GM12892 (cell line): Measurements from ENCODE around the gene STARD5.

Experiments
- DNase-seq: peaks from one replicate; pipeline ENCODE4 v3.0.0; 2011; ENCODE audit not compliant: insufficient read length
- FAIRE-seq: peaks from 2 replicates; lab custom pipeline; 2011; peaks lifted over from hg19 to GRCh38; lab: Jason Lieb, UNC
- POLR2A ChIP-seq: IDR thresholded peaks from 2 replicates; pipeline ENCODE4 v1.6.1; 2011; ENCODE audit warnings: low read depth, low read length, control low read depth
- POLR2AphosphoS5 ChIP-seq: IDR thresholded peaks from 2 replicates; pipeline ENCODE4 v1.6.1; 2011; ENCODE audit warnings: low read depth, low read length, control low read depth
- TAF1 ChIP-seq: IDR thresholded peaks from 2 replicates; pipeline ENCODE4 v1.6.1; 2011; ENCODE audit warnings: low read depth, mild to moderate bottlenecking, control low read depth, low read length, borderline replicate concordance

The STARD5 gene

GRCh38 chr15:81303244-81304225 is 20.4 kb downstream of the STARD5 start:
- no peak for DNase-seq
- TF ChIP-seq TAF1 (no peak), POLR2AphosphoS5 (0 out of 2 replicates have a peak, but pooled peaks have one; percentile 13), POLR2A (no peak)
- peak; percentile 73 for FAIRE-seq

GRCh38 chr15:81302701-81303109 is 21.2 kb downstream of the STARD5 start:
- no peak for TF ChIP-seq POLR2AphosphoS5
- TF ChIP-seq POLR2A: no peak
- TF ChIP-seq TAF1: no peak
- DNase-seq (no peak), FAIRE-seq (peak; percentile 92)

DNA sequence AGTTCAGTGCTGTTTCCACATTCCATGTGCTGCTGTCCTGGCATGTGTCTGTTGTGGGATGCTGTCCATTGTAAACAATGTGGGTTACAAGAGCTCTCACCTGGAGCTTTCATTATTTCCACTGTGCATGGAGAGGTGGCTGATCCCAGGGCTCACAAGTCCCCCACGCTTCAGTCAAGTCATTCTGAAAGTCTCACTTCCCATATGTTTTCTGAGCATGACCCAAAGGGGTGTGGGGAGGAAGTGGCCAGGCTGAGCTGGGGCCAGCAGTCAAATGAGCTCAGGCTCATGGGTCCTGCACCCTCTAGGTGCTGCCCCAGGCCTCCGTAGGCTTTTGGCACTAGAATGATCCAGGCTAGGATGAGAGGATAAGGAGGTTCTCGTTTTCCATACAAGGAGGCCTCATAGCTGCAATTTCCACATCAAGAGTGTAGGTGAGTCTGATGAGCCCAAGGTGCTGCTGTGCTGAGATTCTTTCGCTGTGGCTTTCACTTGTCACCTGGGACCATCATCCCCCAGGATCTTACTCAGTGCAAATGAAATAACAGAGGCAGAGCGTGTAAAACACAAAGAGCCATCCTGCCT is 22.0 kb downstream of the STARD5 start:
- FAIRE-seq (peak; percentile 98), DNase-seq (peak; percentile 51)
- TF ChIP-seq POLR2A (no peak; the same call in 1 of the 2 replicates), POLR2AphosphoS5 (peak; percentile 59)

GRCh38 chr15:81301385-81301784 is 22.6 kb downstream of the STARD5 start:
- no peak for DNase-seq
- no peak for FAIRE-seq
- TF ChIP-seq POLR2AphosphoS5 (no peak), POLR2A (no peak), TAF1 (no peak)

DNA sequence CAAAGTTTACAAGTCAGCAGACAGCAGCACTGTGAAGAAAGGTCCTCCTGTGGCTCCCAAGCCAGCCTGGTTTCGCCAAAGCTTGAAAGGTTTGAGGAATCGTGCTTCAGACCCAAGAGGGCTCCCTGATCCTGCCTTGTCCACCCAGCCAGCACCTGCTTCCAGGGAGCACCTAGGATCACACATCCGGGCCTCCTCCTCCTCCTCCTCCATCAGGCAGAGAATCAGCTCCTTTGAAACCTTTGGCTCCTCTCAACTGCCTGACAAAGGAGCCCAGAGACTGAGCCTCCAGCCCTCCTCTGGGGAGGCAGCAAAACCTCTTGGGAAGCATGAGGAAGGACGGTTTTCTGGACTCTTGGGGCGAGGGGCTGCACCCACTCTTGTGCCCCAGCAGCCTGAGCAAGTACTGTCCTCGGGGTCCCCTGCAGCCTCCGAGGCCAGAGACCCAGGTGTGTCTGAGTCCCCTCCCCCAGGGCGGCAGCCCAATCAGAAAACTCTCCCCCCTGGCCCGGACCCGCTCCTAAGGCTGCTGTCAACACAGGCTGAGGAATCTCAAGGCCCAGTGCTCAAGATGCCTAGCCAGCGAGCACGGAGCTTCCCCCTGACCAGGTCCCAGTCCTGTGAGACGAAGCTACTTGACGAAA is 24.2 kb downstream of the STARD5 start:
- TF ChIP-seq TAF1: no peak
- no peak for TF ChIP-seq POLR2AphosphoS5
- no peak for TF ChIP-seq POLR2A
- FAIRE-seq: no peak
- DNase-seq: no peak

DNA sequence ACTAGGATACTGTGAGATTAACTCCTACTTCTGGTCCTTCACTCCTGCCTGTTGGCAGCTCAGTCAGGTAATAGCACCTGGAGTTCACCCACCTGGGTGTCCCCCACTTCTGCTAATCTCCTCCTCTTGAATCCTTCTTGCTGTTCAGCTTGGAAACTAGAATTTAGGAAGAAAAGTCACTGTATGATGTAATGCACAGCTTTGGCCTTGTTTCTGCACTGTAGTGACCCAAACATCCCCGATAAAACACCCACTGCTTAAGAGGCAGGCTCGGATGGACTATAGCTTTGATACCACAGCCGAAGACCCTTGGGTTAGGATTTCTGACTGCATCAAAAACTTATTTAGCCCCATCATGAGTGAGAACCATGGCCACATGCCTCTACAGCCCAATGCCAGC is 24.8 kb downstream of the STARD5 start:
- DNase-seq (no peak), FAIRE-seq (no peak)
- no peak for TF ChIP-seq TAF1
- no peak for TF ChIP-seq POLR2A
- TF ChIP-seq POLR2AphosphoS5: no peak

GRCh38 chr15:81298611-81299010 is 25.3 kb downstream of the STARD5 start:
- TF ChIP-seq POLR2A (0 out of 2 replicates have a peak, but pooled peaks have one; percentile 24), POLR2AphosphoS5 (no peak)

DNA sequence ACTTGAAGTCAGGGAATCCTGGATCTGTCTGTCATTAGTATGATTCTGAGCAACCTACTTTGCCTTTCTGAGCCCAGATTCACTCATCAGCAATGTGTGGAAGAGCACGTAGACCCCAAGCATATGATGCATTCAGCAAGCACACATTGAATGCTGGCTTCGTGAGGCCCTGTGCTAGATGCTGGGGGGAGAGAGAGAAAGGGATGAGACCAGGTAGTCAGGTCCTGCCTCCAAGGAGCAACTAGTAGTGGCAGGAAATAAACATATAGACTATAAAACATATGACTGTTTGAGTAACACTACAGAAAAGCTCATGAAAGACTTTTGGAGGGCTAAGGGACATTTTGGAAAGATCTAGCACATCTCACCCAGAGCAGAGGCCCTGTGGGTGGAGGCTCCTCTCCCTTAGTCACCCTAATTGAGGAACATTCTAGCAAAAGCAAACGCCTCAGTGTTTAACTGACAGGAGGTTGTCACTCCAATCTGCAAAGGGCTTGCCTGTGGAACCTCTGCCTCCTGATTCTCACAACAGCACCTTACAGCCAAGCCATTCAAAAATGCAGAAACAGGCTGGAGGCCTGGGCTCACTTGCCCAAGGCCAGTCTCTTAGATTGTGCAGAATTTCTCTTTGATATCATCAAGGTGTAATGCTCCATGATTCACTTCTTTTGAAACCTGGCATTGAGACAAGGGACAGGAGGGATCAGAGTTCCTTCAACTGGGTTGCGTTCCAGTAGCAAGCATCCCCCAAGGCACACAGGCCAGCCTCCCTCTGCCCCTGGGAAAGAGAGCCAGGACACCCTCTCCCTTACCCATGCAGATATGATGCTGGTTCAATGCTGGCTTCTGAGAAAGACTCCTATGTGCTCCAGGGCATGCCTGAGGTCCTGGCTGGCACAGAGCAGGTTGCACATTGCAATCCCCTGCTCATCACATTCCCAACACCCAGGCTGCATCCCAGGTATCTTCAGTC is 26.1 kb downstream of the STARD5 start:
- DNase-seq (no peak), FAIRE-seq (peak; percentile 68)
- peak; percentile 33 for TF ChIP-seq POLR2A
- TF ChIP-seq POLR2AphosphoS5: no peak

More at GRCh38 chr15:81298611-81299010, 25.3 kb downstream of the STARD5 start:
- FAIRE-seq (peak; percentile 54), DNase-seq (no peak)

DNA sequence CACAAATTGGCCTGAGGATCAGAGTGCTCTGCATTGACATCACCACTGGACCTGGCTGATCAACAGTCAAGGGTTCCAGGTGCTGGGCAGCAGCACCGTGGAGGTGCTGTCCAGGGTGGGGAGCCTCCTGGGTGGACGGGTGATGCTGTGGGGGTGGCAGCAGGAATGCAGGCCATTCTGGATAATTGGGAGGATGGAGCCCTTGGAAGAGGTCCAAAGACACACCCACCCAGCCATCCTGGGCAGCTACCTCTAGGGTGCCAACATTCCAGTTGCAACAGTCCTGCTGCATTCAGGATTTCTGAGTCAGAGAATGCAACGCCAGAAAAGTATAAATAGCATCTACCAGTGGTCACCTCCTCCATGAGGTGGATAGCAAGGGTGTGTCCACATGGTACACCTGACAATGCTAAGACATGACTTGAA is 26.8 kb downstream of the STARD5 start:
- DNase-seq: no peak
- TF ChIP-seq TAF1 (no peak), POLR2AphosphoS5 (no peak), POLR2A (no peak)
- FAIRE-seq: no peak

DNA sequence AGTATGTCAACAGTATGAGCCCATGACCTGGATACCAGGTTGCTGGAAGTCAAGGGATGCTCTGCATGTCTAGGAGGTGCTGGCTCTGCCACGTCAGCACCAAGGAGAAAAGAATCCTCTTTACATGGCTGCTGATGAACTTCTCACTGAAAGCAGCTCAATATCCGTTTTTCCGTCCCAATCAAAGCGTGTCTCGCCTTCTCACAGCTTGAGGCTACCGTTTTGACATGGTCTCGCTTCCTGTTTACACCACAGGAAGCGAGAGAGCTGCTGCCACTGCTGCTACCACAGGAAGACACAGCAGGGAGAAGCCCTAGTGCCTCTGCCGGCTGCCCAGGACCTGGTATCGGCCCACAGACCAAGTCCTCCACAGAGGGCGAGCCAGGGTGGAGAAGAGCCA is 27.3 kb downstream of the STARD5 start:
- TF ChIP-seq TAF1 (no peak), POLR2AphosphoS5 (peak; percentile 43), POLR2A (peak; percentile 82)
- DNase-seq (peak; percentile 43), FAIRE-seq (peak; percentile 100)

GRCh38 chr15:81296186-81296585 is 27.8 kb downstream of the STARD5 start:
- DNase-seq (no peak), FAIRE-seq (no peak)
- no peak for TF ChIP-seq POLR2A
- no peak for TF ChIP-seq TAF1
